Measurements from ENCODE around the gene PROB1.
A peak's percentile ranks its signal among the peaks of the same experiment; 100 is the strongest.
"Not testable (repeated sequence)": the region's sequence is repeated elsewhere in the genome, so short reads cannot be mapped to it uniquely, and the experiment has no call there.

PROB1 gene

GRCh38 chr5:139410993-139411828, 16.3 kb upstream of the PROB1 start:
- no peak for DNase-seq

DNA sequence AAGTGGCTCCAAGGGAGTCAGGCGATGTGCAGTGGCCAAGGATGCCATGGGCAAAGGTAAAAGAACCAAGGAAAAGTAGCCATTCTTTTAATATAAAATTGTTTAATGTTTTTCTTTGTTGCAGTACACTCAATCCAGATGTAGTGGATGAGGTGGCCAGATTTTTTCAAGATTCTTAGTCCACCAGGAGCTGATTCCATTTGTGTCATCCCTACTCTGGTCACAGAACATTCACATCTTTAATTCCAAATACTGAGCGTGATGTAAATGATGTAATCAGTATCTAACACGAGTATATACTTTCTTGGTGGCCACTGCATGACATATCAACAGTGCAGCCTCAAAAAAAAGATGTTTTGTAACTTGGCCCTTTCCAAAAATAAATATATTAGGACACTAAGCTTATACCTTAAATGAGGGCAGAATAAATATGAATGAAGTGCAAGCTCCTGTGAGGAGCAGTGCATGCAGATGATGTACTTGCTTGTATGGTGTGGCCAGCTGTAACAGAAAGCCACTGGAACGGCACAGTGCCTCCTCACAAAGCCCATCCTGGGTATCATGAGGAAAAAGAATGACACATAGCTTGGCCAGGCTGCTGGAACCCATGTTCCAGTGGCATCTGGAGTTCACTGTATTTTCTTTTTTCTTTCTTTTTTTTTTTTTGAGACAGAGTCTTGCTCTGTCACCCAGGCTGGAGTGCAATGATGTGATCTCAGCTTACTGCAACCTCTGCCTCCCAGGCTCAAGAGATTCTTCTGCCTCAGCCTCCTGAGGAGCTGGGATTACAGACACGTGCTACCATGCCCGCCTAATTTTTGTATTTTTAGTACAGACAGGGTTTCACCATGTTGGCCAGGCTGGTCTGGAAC, 15.5 kb upstream of the PROB1 start:
- no peak for DNase-seq

- DNase-seq = not testable (repeated sequence)
Measured at GRCh38 chr5:139409116-139409515, 14.2 kb upstream of the PROB1 start.

- DNase-seq = no peak
Measured at GRCh38 chr5:139408191-139408590, 13.3 kb upstream of the PROB1 start.

DNA sequence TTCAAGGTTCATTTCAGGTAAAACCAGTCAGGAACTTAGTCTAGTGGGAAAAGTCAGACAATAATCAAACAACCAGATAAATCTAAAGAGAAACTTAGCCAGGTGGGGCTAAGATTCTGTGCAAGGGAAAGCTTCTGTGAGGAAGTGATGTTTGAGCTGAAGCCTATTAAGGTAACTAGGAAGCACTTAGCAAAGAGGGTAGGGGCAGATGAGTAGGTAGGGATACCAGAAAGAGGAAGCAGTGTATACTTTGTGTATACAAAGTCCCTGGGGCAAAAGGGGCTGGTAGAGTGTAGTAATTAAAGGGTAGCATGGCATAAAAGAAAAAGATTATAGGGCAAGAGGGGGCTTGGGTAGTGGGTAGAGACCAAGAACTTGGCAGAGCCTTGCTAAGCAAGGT, 12.6 kb upstream of the PROB1 start:
- DNase-seq = no peak

- DNase-seq = no peak
Measured at GRCh38 chr5:139406963-139407362, 12.1 kb upstream of the PROB1 start.

- DNase-seq = no peak
Measured at GRCh38 chr5:139404484-139404840, 9.6 kb upstream of the PROB1 start.

GRCh38 chr5:139403787-139404483, 9.0 kb upstream of the PROB1 start, which contains the start of gene SPATA24:
SPATA24 (minus strand) TSS chr5:139404089; CDS start chr5:139404060, 29 bp downstream.
- DNase-seq = peak; percentile 93

- DNase-seq = no peak
Measured at GRCh38 chr5:139403418-139403786, 8.5 kb upstream of the PROB1 start.

GRCh38 chr5:139402561-139403158, 7.8 kb upstream of the PROB1 start:
- no peak for DNase-seq

DNA sequence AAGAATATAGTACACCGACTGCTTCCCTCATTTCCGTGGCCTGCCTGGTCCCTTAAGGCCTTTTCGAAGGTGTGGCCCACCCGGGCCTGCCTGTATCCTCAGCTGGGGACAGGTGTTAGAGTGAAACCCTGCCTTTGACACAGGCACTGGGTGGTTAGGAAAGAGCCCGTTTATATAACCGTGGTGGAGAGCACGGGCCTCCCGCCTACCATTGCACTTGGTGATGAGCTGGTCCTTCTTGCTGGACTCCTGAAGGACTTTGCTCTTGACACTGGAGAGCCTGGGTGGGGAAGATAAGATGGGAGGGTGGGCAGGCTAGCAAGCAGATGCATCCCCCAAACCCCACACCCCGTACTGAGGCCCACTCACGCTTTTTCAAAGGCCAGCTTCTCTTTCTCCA, 6.6 kb upstream of the PROB1 start:
- no peak for DNase-seq

DNA sequence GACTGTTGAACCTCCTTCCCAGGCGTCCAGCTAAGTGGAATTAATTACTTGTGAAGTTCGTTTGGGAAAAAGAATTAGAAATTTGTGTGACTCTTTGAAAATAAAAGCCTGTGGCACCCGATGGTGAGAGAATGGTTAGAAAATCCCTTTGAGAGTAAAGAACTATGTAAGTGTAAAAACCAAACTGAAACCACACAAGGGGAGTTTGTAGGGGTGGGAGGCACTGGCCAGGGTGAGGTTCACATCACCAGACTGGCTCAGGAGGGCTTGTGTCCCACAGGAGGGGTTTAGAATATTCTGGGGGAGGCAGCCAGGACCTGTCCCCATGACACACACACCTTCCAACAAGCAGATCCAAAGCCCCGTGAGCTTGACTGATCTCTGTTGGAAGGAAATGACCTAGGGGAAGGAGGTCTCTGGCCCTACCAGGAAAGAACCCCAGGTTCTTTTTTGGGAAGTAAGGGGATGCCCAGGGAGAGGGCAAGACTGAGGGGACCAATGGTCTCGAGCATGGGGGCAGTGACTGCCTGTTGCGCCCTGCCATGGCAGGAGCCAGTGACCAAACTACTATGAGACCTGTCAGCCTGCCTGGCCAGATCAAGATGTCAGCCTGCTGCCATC, 4.7 kb upstream of the PROB1 start:
- no peak for DNase-seq

DNA sequence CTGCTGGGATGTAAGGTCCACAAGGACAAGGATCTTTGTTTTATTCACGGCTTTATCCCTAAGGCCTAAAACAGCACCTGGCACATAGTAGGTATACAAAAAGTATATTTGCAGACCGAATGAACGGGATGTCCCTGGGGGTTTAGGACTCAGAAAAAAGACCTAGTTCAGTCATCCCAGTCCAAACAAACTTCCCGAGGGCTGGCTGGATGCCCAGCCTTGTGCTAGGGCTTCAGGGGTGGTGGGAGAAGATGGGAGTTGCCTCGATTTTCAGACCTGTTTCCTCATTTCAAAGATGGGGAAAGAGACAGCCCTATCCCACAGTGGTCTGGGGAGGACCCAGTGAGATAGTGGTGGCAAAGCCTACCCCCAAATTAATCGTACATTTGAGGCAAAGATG, 3.0 kb upstream of the PROB1 start:
- DNase-seq = no peak

- DNase-seq = no peak
Measured at GRCh38 chr5:139396691-139397090, 1.8 kb upstream of the PROB1 start.

- no peak for DNase-seq
Measured at GRCh38 chr5:139395844-139396640, 1.1 kb upstream of the PROB1 start.

DNA sequence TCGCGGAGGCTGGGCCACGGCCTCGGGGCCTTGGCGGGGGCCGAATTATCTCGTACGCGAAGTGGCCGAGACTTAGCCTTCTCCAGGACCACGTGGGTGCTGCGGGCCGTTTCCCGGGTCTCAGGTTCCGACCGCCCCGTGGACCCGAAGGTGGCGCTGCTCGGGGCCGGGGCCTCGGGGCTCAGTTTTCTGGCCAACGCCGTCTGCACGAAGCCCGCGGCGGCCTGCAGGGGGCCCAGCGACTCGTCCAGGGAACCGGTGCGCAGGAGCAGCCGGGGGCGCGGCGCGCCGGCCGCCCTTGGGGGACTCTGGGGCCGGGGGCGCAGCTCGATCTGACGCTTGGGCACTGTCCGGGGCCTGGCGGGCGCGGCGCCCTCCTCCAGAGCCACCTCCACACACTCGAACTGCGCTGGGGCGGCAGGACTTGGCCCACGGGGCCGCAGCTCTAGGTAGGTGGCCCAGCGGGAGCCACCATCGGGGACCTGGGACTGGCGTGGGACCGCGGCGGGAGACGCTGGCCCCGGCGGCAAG, 716 bp downstream of the PROB1 start:
- peak; percentile 46 for DNase-seq

GRCh38 chr5:139393497-139394122, 1.3 kb downstream of the PROB1 start:
- no peak for DNase-seq

GRCh38 chr5:139392678-139393496, 2.0 kb downstream of the PROB1 start:
- DNase-seq = peak; percentile 63

- no peak for DNase-seq
Measured at GRCh38 chr5:139392324-139392677, 2.6 kb downstream of the PROB1 start.

Data from activated gamma-delta T cell (primary cell).